Liver (tissue), 3 donors: ENCODE data around the gene GREB1.

Experiments used
- CTCF ChIP-seq: fragments of 150-350 bp; IDR thresholded peaks from 2 replicates; pipeline ENCODE4 v1.5.1; 2017; ENCODE audit warnings: improper control_type of control experiment, low read depth, low read length; ENCODE audit not compliant: missing input control
- GABPA ChIP-seq, 2 donors: IDR thresholded peaks in 1 of 2; conservative IDR thresholded peaks in 1 of 2; 2 replicates each; pipeline ENCODE4 v1.6.1; 2016; ENCODE audit warnings: antibody characterized with exemption in 2 of 2, mild to moderate bottlenecking in 1 of 2, moderate library complexity in 1 of 2
- RAD21 ChIP-seq, 2 donors: IDR thresholded peaks; 2 replicates each; pipeline ENCODE4 v1.6.1; 2016; ENCODE audit warnings: antibody characterized with exemption in 2 of 2, mild to moderate bottlenecking in 2 of 2
- REST ChIP-seq: IDR thresholded peaks from 2 replicates; pipeline ENCODE4 v1.6.1; 2016; ENCODE audit warnings: antibody characterized with exemption, mild to moderate bottlenecking
- RXRA ChIP-seq, 2 donors: IDR thresholded peaks; 2 replicates each; pipeline ENCODE4 v1.6.1; 2017 to 2018; ENCODE audit warnings: antibody characterized with exemption in 2 of 2, mild to moderate bottlenecking in 1 of 2
- TAF1 ChIP-seq: conservative IDR thresholded peaks from 2 replicates; pipeline ENCODE4 v1.6.1; 2016; ENCODE audit warnings: antibody characterized with exemption, mild to moderate bottlenecking
- donor health status: healthy.
- donor health status: healthy.

- no peak for TF ChIP-seq RAD21 (IDR thresholded peaks at IDR 0.05)
- TF ChIP-seq CTCF, result no peak
- no peak for TF ChIP-seq GABPA (IDR thresholded peaks at IDR 0.05 in 1 of 2, conservative IDR thresholded peaks at IDR 0.05 in 1 of 2)
- TF ChIP-seq REST, result no peak
- no peak for TF ChIP-seq RXRA (IDR thresholded peaks at IDR 0.05)
- no peak for TF ChIP-seq TAF1
Measured at GRCh38 chr2:11680901-11681721, 147.3 kb downstream of the GREB1 start.
